Upper lobe of left lung (tissue), 4 donors: ENCODE data around the gene TMEM132C.

Experiments used
- CTCF ChIP-seq, 6 experiments: fragments of 450-650 bp in 4 of 6; fragments of 200-600 bp in 2 of 6; sonication (generic) in 2 of 6; IDR thresholded peaks; one replicate each; pipeline ENCODE4 v1.5.1; 2016 to 2019; ENCODE audit warnings: antibody characterized with exemption in 6 of 6
- EP300 ChIP-seq, 4 donors: sonication (generic); formaldehyde crosslinking; IDR thresholded peaks; one replicate each; pipeline ENCODE4 v1.5.1; 2017; ENCODE audit warnings: antibody characterized with exemption in 4 of 4, control low read depth in 2 of 4
- POLR2AphosphoS5 ChIP-seq, 2 donors: sonication (generic); formaldehyde crosslinking; IDR thresholded peaks; one replicate each; pipeline ENCODE4 v1.5.1; 2017; ENCODE audit warnings: antibody characterized with exemption in 2 of 2

DNA sequence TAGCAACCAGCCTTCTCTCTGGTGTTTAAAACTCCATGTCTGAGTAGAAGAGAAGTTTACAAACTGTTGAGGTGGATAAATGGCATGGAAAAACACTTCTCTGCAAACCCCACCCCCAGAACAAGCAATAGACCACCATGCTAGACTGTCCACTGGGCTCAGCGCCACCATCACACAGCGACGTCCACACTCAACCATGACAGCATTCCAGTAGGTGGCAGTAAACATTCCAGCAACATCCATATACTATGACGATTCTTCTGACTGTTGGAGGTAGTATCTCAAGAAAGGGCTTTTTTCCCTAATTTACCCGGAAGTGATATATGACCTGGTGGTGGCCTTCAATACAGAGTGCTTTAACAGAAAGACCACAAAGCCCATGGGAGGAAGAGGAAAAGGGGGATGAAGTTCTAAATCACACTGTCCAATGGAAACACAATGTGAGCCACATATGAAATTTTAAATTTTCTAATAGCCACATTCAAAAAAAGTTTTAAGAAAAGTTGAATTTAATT is 404.6 kb downstream of the TMEM132C start:
- TF ChIP-seq CTCF (IDR thresholded peaks at IDR 0.05), result no peak
- no peak for TF ChIP-seq EP300 (IDR thresholded peaks at IDR 0.05)
- no peak for TF ChIP-seq POLR2AphosphoS5 (IDR thresholded peaks at IDR 0.05)
